Fibroblast of villous mesenchyme (primary cell): ENCODE data around the gene SLFN5. TPM values are rescaled to one million over a fixed set of nuclear protein-coding genes. Genes with fewer than 3 reads are reported as not detected.

Experiments
- DNase-seq: peaks from one replicate; pipeline ENCODE4 v3.0.0-alpha.2; 2010; ENCODE audit warnings: low read depth
- H3K4me3 ChIP-seq: 2 replicates; pipeline ENCODE4 v1.5.1; 2011; ENCODE audit warnings: low read depth, mild to moderate bottlenecking, low read length
- CTCF ChIP-seq: IDR thresholded peaks from 2 replicates; pipeline ENCODE4 v1.5.1; 2012; ENCODE audit warnings: low read depth, mild to moderate bottlenecking, low read length; ENCODE audit not compliant: insufficient read depth
- total RNA-seq: library from RNA; depleted of rRNA; stranded (reverse); fragments of >200 nt; gene quantifications from 2 replicates; pipeline ENCODE4 v1.2.3, GENCODE V29; 2012

SLFN5 gene
- total RNA-seq, 1 donor: 67.8 TPM

GRCh38 chr17:35312346-35312745 is 69.5 kb downstream of the SLFN5 start:
- DNase-seq: no peak
- no peak for TF ChIP-seq CTCF
- H3K4me3 ChIP-seq: no peak overlapping the region

- peak; percentile 74 for TF ChIP-seq CTCF
- no peak overlapping the region for H3K4me3 ChIP-seq
- peak; percentile 79 for DNase-seq
Measured at GRCh38 chr17:35312790-35313711, 70.2 kb downstream of the SLFN5 start.

GRCh38 chr17:35313875-35314409 is 71.1 kb downstream of the SLFN5 start:
- H3K4me3 ChIP-seq: no peak overlapping the region
- TF ChIP-seq CTCF: no peak
- DNase-seq: no peak

- TF ChIP-seq CTCF: no peak
- DNase-seq: no peak
- H3K4me3 ChIP-seq: no peak overlapping the region
Measured at GRCh38 chr17:35314415-35315216, 71.7 kb downstream of the SLFN5 start.

- peak; percentile 75 for DNase-seq
- no peak for TF ChIP-seq CTCF
- H3K4me3 ChIP-seq: no peak overlapping the region
Measured at GRCh38 chr17:35315283-35315682, 72.4 kb downstream of the SLFN5 start.

GRCh38 chr17:35315971-35316370 is 73.1 kb downstream of the SLFN5 start:
- DNase-seq: no peak
- TF ChIP-seq CTCF: no peak
- no peak overlapping the region for H3K4me3 ChIP-seq
